Upper lobe of right lung (tissue), 1 donor: ENCODE data around the gene HTT. TPM values are rescaled to one million over a fixed set of nuclear protein-coding genes. Genes with fewer than 3 reads are reported as not detected.

Source experiments
- ATAC-seq: fragments of 200-7000 bp; cut with Tn5 transposase; one replicate; pipeline ENCODE4 v1.9.1; 2020; ENCODE audit warnings: mild to moderate bottlenecking, moderate library complexity
- DNase-seq: peaks from one replicate; pipeline ENCODE4 v3.0.0-alpha.2; 2020
- H3K27ac ChIP-seq: fragments of 200-600 bp; one replicate; pipeline ENCODE4 v1.8.0; 2022
- H3K27me3 ChIP-seq: fragments of 200-600 bp; one replicate; pipeline ENCODE4 v1.8.0; 2022; ENCODE audit warnings: mild to moderate bottlenecking
- H3K36me3 ChIP-seq: fragments of 200-600 bp; one replicate; pipeline ENCODE4 v1.8.0; 2022
- H3K4me1 ChIP-seq: fragments of 200-600 bp; one replicate; pipeline ENCODE4 v1.8.0; 2022
- H3K4me3 ChIP-seq: fragments of 200-600 bp; one replicate; pipeline ENCODE4 v1.8.0; 2022; ENCODE audit warnings: mild to moderate bottlenecking
- H3K9me3 ChIP-seq: fragments of 200-600 bp; one replicate; pipeline ENCODE4 v1.8.0; 2022
- CTCF ChIP-seq: fragments of 200-600 bp; IDR thresholded peaks from one replicate; pipeline ENCODE4 v1.8.0; 2022; ENCODE audit warnings: antibody characterized with exemption
- intact Hi-C: fragments of 100-400 bp; cut with DNase I; formaldehyde crosslinking; loops from one replicate; pipeline ENCODE4 v1.11.0; 2022
- total RNA-seq: library from RNA; stranded (reverse); fragmentation: NEBNext Ultra II Directional; extraction: Animal tissue kit (Norgen Biotek cat#: 25700); gene quantifications from one replicate; pipeline ENCODE4 v1.2.1, GENCODE V29; 2021
- donor health status: DM: no; HTN: yes; CAD: no; lungs with severe emphysema.

HTT gene
- total RNA-seq, 1 donor from 2014 or later: 73.6 TPM

DNA sequence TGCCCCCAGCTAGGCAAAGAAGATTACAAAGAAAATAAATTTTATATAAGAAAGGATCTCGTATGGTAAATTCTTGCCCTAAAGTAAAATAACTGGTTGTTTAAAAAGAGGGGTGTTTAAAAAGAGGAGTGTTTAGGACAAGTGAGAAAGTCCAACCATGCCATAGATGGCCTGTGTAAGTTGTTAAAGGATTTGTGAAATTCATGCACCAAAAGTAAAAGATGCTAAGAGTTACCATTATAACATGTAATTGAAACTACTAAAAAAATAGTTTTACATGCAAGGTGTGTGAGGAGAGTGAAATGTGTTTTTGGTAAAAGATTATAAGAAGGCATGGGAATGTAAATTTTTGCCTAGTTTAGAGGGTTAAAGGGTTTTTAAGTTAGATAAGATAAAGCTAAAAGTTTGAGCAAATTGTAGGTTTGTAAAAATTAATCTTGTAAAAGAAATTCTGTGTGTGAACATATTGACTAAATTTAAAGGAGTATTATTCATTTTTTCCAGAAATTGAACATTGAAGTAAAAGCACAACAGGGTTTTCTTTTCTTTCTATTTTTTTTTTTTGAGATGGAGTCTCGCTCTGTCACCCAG lies 20.2 kb upstream of the HTT start:
- TF ChIP-seq CTCF: no peak
- ATAC-seq: no peak
- DNase-seq: no peak
- Histone ChIP-seq H3K27me3 (no peaks in the 10 kb centered on the region), H3K4me1 (no peaks in the 10 kb centered on the region), H3K4me3 (no peak overlapping the region), H3K36me3 (no peaks in the 10 kb centered on the region), H3K9me3 (no peaks in the 10 kb centered on the region), H3K27ac (no peak overlapping the region)
- intact Hi-C loops: no loop called here

- Histone ChIP-seq H3K36me3 (no peaks in the 10 kb centered on the region), H3K4me1 (no peaks in the 10 kb centered on the region), H3K27ac (no peak overlapping the region), H3K9me3 (no peaks in the 10 kb centered on the region), H3K27me3 (no peaks in the 10 kb centered on the region), H3K4me3 (no peak overlapping the region)
- intact Hi-C loops: no loop called here
- ATAC-seq: no peak
- no peak for TF ChIP-seq CTCF
- DNase-seq: no peak
Measured at GRCh38 chr4:3059943-3060342, 14.5 kb upstream of the HTT start.

DNA sequence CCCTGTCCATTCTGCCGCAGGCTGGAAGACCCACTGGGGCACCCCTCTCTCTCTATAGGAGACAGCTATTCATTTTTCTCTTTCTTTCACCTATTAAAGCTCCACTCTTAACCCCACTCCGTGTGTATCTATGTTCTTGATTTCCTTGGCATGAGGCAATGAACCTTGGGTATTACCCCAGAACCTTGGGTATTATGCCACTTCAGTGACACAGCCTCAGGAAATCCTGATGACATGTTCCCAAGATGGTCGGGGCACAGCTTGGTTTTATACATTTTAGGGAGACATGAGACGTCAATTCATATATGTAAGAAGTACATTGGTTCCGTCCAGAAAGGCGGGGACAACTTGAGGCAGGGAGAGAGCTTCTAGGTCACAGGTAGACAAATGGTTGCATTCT lies 13.5 kb upstream of the HTT start:
- no peaks in the 10 kb centered on the region for H3K9me3 ChIP-seq
- no peaks in the 10 kb centered on the region for H3K4me1 ChIP-seq
- DNase-seq (no peak), ATAC-seq (no peak)
- no peaks in the 10 kb centered on the region for H3K27me3 ChIP-seq
- no peak overlapping the region for H3K27ac ChIP-seq
- H3K36me3 ChIP-seq: no peaks in the 10 kb centered on the region
- intact Hi-C loops: no loop called here
- H3K4me3 ChIP-seq: no peak overlapping the region
- TF ChIP-seq CTCF: no peak

GRCh38 chr4:3062471-3062870 lies 12.0 kb upstream of the HTT start:
- no peaks in the 10 kb centered on the region for H3K4me1 ChIP-seq
- no peak overlapping the region for H3K27ac ChIP-seq
- no peaks in the 10 kb centered on the region for H3K9me3 ChIP-seq
- peak; percentile 67 for ATAC-seq
- no peak for DNase-seq
- intact Hi-C loops: no loop called here
- no peaks in the 10 kb centered on the region for H3K36me3 ChIP-seq
- no peaks in the 10 kb centered on the region for H3K27me3 ChIP-seq
- TF ChIP-seq CTCF: no peak
- H3K4me3 ChIP-seq: no peak overlapping the region

DNA sequence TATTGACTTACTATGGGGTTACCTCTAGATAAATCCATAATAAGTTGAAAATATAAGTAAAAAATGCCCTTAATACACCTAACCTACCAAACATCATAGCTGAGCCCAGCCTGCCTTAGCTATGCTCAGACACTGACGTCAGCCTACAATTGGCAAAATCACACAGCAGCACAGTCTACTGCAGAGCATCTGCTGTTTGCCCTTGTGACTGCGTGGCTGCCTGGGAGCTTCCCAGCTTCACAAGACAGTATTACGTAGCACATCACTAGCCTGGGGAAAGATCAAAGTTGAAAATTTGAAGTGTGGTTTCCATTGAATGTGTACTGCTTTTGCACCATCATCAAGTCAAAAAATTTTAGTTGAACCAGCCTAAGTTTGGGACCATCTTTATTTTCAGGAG lies 8.9 kb upstream of the HTT start:
- no peak overlapping the region for H3K27ac ChIP-seq
- intact Hi-C loops: no loop called here
- H3K36me3 ChIP-seq: no peaks in the 10 kb centered on the region
- ATAC-seq: no peak
- no peak overlapping the region for H3K4me3 ChIP-seq
- no peaks in the 10 kb centered on the region for H3K27me3 ChIP-seq
- H3K9me3 ChIP-seq: no peaks in the 10 kb centered on the region
- DNase-seq: no peak
- H3K4me1 ChIP-seq: no peaks in the 10 kb centered on the region
- TF ChIP-seq CTCF: no peak

GRCh38 chr4:3066836-3067400 lies 7.6 kb upstream of the HTT start:
- Histone ChIP-seq H3K27me3 (no peaks in the 10 kb centered on the region), H3K27ac (no peak overlapping the region), H3K9me3 (no peaks in the 10 kb centered on the region), H3K4me3 (no peak overlapping the region), H3K36me3 (no peaks in the 10 kb centered on the region), H3K4me1 (no peaks in the 10 kb centered on the region)
- intact Hi-C loops: no loop called here
- no peak for DNase-seq
- no peak for TF ChIP-seq CTCF
- ATAC-seq: no peak
